ENCODE results near the gene CTNNBIP1. TPM values are rescaled to one million over a fixed set of nuclear protein-coding genes. Genes with fewer than 3 reads are reported as not detected.

CTNNBIP1 gene
- total and polyA plus RNA-seq, 9 of the 15 experiments (the other 6 are each of a cell fraction or from before 2014, with no cell fraction given) = 0.65 to 29.2 (median 14.7) TPM

DNA sequence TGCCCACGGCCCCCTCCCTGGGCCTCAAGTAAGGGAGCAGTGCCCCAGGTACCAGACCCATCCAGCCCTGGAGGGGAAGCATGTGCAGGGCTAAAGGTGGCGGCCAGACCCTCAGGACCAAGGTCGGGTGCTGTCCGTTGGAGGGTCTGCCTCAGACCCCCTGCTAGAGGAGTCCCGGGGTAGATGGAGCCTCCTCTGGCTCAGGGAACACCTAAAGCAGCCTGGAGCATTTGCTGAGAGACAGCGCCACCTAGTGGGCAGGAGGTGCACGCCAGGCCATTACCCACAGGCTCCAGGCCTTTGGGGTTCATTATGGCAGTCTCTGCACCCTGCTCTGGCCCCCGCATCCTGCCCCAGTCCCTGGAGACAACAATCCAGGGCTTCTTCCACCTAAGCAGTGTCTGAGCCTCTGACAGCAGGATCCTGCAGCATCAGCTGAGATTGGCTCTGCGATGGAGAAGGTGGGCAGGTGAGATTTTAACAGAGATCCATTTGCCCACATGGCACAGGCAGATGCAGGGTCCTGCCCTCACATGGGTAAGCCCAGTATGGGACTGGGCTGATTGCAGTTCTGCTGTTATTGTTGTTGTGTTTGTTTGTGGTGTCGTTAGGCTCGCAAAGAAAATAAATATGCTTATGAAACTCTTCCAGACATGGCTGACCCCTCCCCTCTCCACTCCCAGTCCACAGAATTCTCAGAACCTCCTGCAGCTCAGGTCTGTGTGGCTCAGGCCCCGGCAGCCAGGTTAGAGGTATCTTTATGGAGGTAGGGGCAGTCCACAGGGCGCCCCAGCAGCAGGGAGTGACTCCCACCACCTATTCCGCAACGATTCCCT lies 42.4 kb downstream of the CTNNBIP1 start (continued):
- TF ChIP-seq, protein P1, sequence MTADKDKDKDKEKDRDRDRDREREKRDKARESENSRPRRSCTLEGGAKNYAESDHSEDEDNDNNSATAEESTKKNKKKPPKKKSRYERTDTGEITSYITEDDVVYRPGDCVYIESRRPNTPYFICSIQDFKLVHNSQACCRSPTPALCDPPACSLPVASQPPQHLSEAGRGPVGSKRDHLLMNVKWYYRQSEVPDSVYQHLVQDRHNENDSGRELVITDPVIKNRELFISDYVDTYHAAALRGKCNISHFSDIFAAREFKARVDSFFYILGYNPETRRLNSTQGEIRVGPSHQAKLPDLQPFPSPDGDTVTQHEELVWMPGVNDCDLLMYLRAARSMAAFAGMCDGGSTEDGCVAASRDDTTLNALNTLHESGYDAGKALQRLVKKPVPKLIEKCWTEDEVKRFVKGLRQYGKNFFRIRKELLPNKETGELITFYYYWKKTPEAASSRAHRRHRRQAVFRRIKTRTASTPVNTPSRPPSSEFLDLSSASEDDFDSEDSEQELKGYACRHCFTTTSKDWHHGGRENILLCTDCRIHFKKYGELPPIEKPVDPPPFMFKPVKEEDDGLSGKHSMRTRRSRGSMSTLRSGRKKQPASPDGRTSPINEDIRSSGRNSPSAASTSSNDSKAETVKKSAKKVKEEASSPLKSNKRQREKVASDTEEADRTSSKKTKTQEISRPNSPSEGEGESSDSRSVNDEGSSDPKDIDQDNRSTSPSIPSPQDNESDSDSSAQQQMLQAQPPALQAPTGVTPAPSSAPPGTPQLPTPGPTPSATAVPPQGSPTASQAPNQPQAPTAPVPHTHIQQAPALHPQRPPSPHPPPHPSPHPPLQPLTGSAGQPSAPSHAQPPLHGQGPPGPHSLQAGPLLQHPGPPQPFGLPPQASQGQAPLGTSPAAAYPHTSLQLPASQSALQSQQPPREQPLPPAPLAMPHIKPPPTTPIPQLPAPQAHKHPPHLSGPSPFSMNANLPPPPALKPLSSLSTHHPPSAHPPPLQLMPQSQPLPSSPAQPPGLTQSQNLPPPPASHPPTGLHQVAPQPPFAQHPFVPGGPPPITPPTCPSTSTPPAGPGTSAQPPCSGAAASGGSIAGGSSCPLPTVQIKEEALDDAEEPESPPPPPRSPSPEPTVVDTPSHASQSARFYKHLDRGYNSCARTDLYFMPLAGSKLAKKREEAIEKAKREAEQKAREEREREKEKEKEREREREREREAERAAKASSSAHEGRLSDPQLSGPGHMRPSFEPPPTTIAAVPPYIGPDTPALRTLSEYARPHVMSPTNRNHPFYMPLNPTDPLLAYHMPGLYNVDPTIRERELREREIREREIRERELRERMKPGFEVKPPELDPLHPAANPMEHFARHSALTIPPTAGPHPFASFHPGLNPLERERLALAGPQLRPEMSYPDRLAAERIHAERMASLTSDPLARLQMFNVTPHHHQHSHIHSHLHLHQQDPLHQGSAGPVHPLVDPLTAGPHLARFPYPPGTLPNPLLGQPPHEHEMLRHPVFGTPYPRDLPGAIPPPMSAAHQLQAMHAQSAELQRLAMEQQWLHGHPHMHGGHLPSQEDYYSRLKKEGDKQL (CRISPR knock-in tag; IDR thresholded peaks at IDR 0.05; ENCODE audit: borderline replicate concordance) = no peak
- TF ChIP-seq NBN (IDR thresholded peaks at IDR 0.05; ENCODE audit: low read depth) (no peak), MIER1 (IDR thresholded peaks at IDR 0.05; ENCODE audit: low read depth) (no peak), TBP (optimal IDR thresholded peaks at IDR 0.05; ENCODE audit: low read depth, low read length) (no peak), MCM5 (IDR thresholded peaks at IDR 0.05; ENCODE audit: low read depth) (no peak), XRCC5 (IDR thresholded peaks at IDR 0.05; ENCODE audit: low read depth, low read length) (peak; percentile 78; the same call in 1 of the 2 replicates), IRF2 (CRISPR knock-in tag; IDR thresholded peaks at IDR 0.05) (no peak), ZNF583 (CRISPR knock-in tag; IDR thresholded peaks at IDR 0.05) (no peak), MAFG (tag; conservative IDR thresholded peaks at IDR 0.05) (no peak), ZNF143 (CRISPR knock-in tag; IDR thresholded peaks at IDR 0.05) (0 out of 2 replicates have a peak, but pooled peaks have one; percentile 11), MYNN (IDR thresholded peaks at IDR 0.05) (no peak), MYNN (CRISPR knock-in tag; IDR thresholded peaks at IDR 0.05) (no peak), PTBP1 (IDR thresholded peaks at IDR 0.05; ENCODE audit: low read depth, low read length) (no peak), NFE2 (IDR thresholded peaks at IDR 0.05; ENCODE audit: low read depth) (no peak), CEBPB (tag; IDR thresholded peaks at IDR 0.05) (no peak), CSDE1 (IDR thresholded peaks at IDR 0.05) (no peak), MCM2 (IDR thresholded peaks at IDR 0.05; ENCODE audit: low read depth) (no peak), HNRNPLL (IDR thresholded peaks at IDR 0.05; ENCODE audit: low read depth, low read length, poor library complexity, severe bottlenecking) (no peak), ZBTB8A (IDR thresholded peaks at IDR 0.05; ENCODE audit: partially characterized antibody) (no peak), ZNF184 (CRISPR knock-in tag; IDR thresholded peaks at IDR 0.05) (no peak)
- TF ChIP-seq, protein P2, sequence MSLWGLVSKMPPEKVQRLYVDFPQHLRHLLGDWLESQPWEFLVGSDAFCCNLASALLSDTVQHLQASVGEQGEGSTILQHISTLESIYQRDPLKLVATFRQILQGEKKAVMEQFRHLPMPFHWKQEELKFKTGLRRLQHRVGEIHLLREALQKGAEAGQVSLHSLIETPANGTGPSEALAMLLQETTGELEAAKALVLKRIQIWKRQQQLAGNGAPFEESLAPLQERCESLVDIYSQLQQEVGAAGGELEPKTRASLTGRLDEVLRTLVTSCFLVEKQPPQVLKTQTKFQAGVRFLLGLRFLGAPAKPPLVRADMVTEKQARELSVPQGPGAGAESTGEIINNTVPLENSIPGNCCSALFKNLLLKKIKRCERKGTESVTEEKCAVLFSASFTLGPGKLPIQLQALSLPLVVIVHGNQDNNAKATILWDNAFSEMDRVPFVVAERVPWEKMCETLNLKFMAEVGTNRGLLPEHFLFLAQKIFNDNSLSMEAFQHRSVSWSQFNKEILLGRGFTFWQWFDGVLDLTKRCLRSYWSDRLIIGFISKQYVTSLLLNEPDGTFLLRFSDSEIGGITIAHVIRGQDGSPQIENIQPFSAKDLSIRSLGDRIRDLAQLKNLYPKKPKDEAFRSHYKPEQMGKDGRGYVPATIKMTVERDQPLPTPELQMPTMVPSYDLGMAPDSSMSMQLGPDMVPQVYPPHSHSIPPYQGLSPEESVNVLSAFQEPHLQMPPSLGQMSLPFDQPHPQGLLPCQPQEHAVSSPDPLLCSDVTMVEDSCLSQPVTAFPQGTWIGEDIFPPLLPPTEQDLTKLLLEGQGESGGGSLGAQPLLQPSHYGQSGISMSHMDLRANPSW (CRISPR knock-in tag; IDR thresholded peaks at IDR 0.05) = 0 out of 2 replicates have a peak, but pooled peaks have one; percentile 86
- TF ChIP-seq, protein P3, sequence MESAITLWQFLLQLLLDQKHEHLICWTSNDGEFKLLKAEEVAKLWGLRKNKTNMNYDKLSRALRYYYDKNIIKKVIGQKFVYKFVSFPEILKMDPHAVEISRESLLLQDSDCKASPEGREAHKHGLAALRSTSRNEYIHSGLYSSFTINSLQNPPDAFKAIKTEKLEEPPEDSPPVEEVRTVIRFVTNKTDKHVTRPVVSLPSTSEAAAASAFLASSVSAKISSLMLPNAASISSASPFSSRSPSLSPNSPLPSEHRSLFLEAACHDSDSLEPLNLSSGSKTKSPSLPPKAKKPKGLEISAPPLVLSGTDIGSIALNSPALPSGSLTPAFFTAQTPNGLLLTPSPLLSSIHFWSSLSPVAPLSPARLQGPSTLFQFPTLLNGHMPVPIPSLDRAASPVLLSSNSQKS (CRISPR knock-in tag; IDR thresholded peaks at IDR 0.05) = no peak
